HL-60 (cell line): ENCODE measurements around the gene CAMTA1.

ENCODE experiments used
- CTCF ChIP-seq: IDR thresholded peaks from one replicate; pipeline ENCODE4 v1.5.1; 2011; ENCODE audit warnings: low read length, control low read depth, inconsistent platforms; ENCODE audit not compliant: insufficient read depth
- POLR2AphosphoS5 ChIP-seq: IDR thresholded peaks from 2 replicates; pipeline ENCODE4 v1.6.1; 2012; ENCODE audit warnings: low read depth
- REST ChIP-seq: IDR thresholded peaks from 2 replicates; pipeline ENCODE4 v1.6.1; 2012; ENCODE audit warnings: low read depth; ENCODE audit not compliant: insufficient replicate concordance
- SPI1 ChIP-seq: IDR thresholded peaks from 2 replicates; pipeline ENCODE4 v1.6.1; 2012; ENCODE audit warnings: low read depth, mild to moderate bottlenecking, borderline replicate concordance

GRCh38 chr1:7258589-7259135, 473.4 kb downstream of the CAMTA1 start:
- no peak for TF ChIP-seq CTCF
- TF ChIP-seq REST, result no peak
- TF ChIP-seq POLR2AphosphoS5, result no peak
- TF ChIP-seq SPI1, result no peak
